ENCODE measurements around the gene ADGRG6. TPM values are rescaled to one million over a fixed set of nuclear protein-coding genes. Genes with fewer than 3 reads are reported as not detected.
"Not testable (repeated sequence)": the region's sequence is repeated elsewhere in the genome, so short reads cannot be mapped to it uniquely, and the experiment has no call there.

ADGRG6 gene
- total and polyA plus RNA-seq, 2 of the 8 experiments (the other 6 are each of a cell fraction or from before 2014, with no cell fraction given) = 1.1 to 6.2 TPM

DNA sequence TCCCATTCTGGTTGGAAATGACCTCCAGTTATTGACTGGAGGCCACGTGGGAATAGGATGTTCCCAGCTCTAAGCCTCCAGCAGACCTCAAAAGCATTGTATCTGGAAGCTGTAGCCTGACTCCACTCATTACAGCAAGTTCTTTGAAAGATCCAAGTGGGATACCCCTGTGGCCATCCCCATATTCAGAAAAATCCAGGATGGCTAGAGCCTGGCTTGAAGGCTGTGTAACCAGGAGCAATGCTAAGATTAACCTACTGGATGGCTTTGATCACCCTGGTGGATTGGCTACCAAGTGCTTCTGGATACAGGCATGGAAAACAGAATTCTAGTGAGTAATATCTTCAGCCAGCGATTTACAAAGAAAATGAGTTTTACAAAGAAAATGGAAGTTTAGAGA, 151.2 kb downstream of the ADGRG6 start:
- WGBS, 2 experiments (ENCODE audit: extremely low coverage in 1 of 2, insufficient coverage in 1 of 2, insufficient read length in 1 of 2, insufficient replicate concordance in 2 of 2, low coverage in 1 of 2, low lambda C conversion rate in 2 of 2, missing lambda C conversion rate in 1 of 2) = 93% methylated on average over 2 of the region's 2 CpGs; no CpG with 5 or more reads in 1 of the 2 experiments
- H3K9me3 ChIP-seq (ENCODE audit: insufficient read depth in 2 of 2, low read depth in 1 of 2, low read length in 1 of 2) = peaks cover 0 to 2% of the 10 kb centered on the region in 2 experiments; a peak in 1 of 4 replicates

DNA sequence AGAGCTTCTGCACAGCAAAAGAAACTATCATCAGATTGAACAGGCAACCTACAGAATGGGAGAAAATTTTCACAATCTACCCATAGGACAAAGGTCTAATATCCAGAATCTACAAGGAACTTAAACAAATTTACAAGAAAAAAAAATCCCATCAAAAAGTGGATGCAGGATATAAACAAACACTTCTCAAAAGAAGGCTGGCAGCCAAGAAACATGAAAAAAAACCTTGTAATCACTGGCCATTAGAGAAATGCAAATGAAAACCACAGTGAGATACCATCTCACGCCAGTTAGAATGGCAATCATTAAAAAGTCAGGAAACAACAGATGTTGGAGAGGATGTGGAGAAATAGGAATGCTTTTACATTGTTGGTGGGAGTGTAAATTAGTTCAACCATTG, 152.4 kb downstream of the ADGRG6 start:
- H3K79me2 ChIP-seq (ENCODE audit: control insufficient read depth in 1 of 2, insufficient read depth in 2 of 2, low read length in 2 of 2); H3K18ac ChIP-seq (ENCODE audit: extremely low read depth, low read length); H3K56ac ChIP-seq (replicated peaks; ENCODE audit: insufficient read length, low read depth, low read length); H2BK12ac ChIP-seq (ENCODE audit: low read depth, low read length); POLR2A ChIA-PET (ENCODE audit: partially characterized antibody); H4K5ac ChIP-seq (ENCODE audit: insufficient read length, low read depth, low read length); DNase-seq (ENCODE audit: low read depth in 1 of 2, low spot score in 2 of 2); H3K4me2 ChIP-seq (ENCODE audit: insufficient read depth in 1 of 2, low read depth in 2 of 2, low read length in 2 of 2); H3K4me3 ChIP-seq (ENCODE audit: extremely low read depth in 1 of 4, insufficient read depth in 2 of 4, low read depth in 3 of 4, low read length in 4 of 4); H3K14ac ChIP-seq (ENCODE audit: insufficient read length); FAIRE-seq; H3K23me2 ChIP-seq (ENCODE audit: low read depth, low read length); H3K27me3 ChIP-seq (replicated peaks in 1 of 4; ENCODE audit: control insufficient read depth in 3 of 4, extremely low read depth in 1 of 4, insufficient read depth in 3 of 4, low read length in 3 of 4); H2BK5ac ChIP-seq (ENCODE audit: low read depth, low read length); H3K4me1 ChIP-seq (replicated peaks in 1 of 4; ENCODE audit: control insufficient read depth in 3 of 4, insufficient read depth in 4 of 4, low read length in 3 of 4); H2AFZ ChIP-seq (ENCODE audit: low read length); H3K23ac ChIP-seq (ENCODE audit: insufficient read length); H4K8ac ChIP-seq (ENCODE audit: extremely low read depth, insufficient read depth, low read length); H2BK120ac ChIP-seq (replicated peaks; ENCODE audit: low read depth, low read length); H4K20me1 ChIP-seq (replicated peaks in 1 of 2; ENCODE audit: control insufficient read depth in 1 of 2, insufficient read depth in 2 of 2, low read length in 2 of 2); H3K27ac ChIP-seq (ENCODE audit: low read depth, low read length); H3K4ac ChIP-seq (replicated peaks; ENCODE audit: insufficient read length, low read depth, low read length); H2AK5ac ChIP-seq (ENCODE audit: low read depth, low read length); H3K9ac ChIP-seq (replicated peaks in 1 of 4; ENCODE audit: extremely low read depth in 1 of 4, low read depth in 3 of 4, low read length in 3 of 4); H3K36me3 ChIP-seq (ENCODE audit: control insufficient read depth in 2 of 4, insufficient read depth in 4 of 4, low read length in 3 of 4); H3K79me1 ChIP-seq (ENCODE audit: low read depth, low read length); H2BK15ac ChIP-seq (ENCODE audit: low read length); H4K91ac ChIP-seq (replicated peaks; ENCODE audit: insufficient read length, low read length); H3K9me3 ChIP-seq (ENCODE audit: insufficient read depth in 2 of 2, low read depth in 1 of 2, low read length in 1 of 2); H2BK20ac ChIP-seq (ENCODE audit: low read length): not testable (repeated sequence)
- 100% methylated on average over 1 of the region's 1 CpG; no CpG with 5 or more reads in 1 of the 2 experiments for WGBS, 2 experiments (ENCODE audit: extremely low coverage in 1 of 2, insufficient coverage in 1 of 2, insufficient read length in 1 of 2, insufficient replicate concordance in 2 of 2, low coverage in 1 of 2, low lambda C conversion rate in 2 of 2, missing lambda C conversion rate in 1 of 2)
- CTCF ChIA-PET (ENCODE audit: partially characterized antibody) = interaction anchor here (4.2 kb wide), 1 partner anchor 20 kb away, joined by 15 read pairs; no protein-coding TSS in a partner anchor

More for the DNA sequence above, 151.2 kb downstream of the ADGRG6 start:
- no peak for TF ChIP-seq CTBP2 (IDR thresholded peaks at IDR 0.05; ENCODE audit: borderline replicate concordance, insufficient read depth, insufficient read length, low read length)
- no peak for TF ChIP-seq RAD21 (IDR thresholded peaks at IDR 0.05 in 1 of 2, conservative IDR thresholded peaks at IDR 0.05 in 1 of 2; ENCODE audit: low read depth in 2 of 2, low read length in 2 of 2)
- TF ChIP-seq TAF1 (IDR thresholded peaks at IDR 0.05; ENCODE audit: low read depth, low read length) = no peak
- Histone ChIP-seq H3K56ac (replicated peaks; ENCODE audit: insufficient read length, low read depth, low read length) (no peak overlapping the region), H2BK12ac (ENCODE audit: low read depth, low read length) (no peak overlapping the region), H4K8ac (ENCODE audit: extremely low read depth, insufficient read depth, low read length) (no peak overlapping the region), H3K4ac (replicated peaks; ENCODE audit: insufficient read length, low read depth, low read length) (no peak overlapping the region), H2BK15ac (ENCODE audit: low read length) (no peak overlapping the region), H3K27me3 (replicated peaks in 1 of 4; ENCODE audit: control insufficient read depth in 3 of 4, extremely low read depth in 1 of 4, insufficient read depth in 3 of 4, low read length in 3 of 4) (no peaks in the 10 kb centered on the region), H3K23me2 (ENCODE audit: low read depth, low read length) (no peaks in the 10 kb centered on the region), H3K9ac (replicated peaks in 1 of 4; ENCODE audit: extremely low read depth in 1 of 4, low read depth in 3 of 4, low read length in 3 of 4) (no peak overlapping the region), H3K14ac (ENCODE audit: insufficient read length) (no peak overlapping the region), H2BK120ac (replicated peaks; ENCODE audit: low read depth, low read length) (no peak overlapping the region), H2AFZ (ENCODE audit: low read length) (no peak overlapping the region), H3K36me3 (ENCODE audit: control insufficient read depth in 2 of 4, insufficient read depth in 4 of 4, low read length in 3 of 4) (no peaks in the 10 kb centered on the region), H4K91ac (replicated peaks; ENCODE audit: insufficient read length, low read length) (no peak overlapping the region), H3K18ac (ENCODE audit: extremely low read depth, low read length) (no peak overlapping the region), H3K27ac (ENCODE audit: low read depth, low read length) (no peak overlapping the region), H4K5ac (ENCODE audit: insufficient read length, low read depth, low read length) (no peak overlapping the region), H2BK20ac (ENCODE audit: low read length) (no peak overlapping the region), H4K20me1 (replicated peaks in 1 of 2; ENCODE audit: control insufficient read depth in 1 of 2, insufficient read depth in 2 of 2, low read length in 2 of 2) (no peaks in the 10 kb centered on the region), H3K23ac (ENCODE audit: insufficient read length) (no peak overlapping the region), H2BK5ac (ENCODE audit: low read depth, low read length) (no peak overlapping the region), H3K79me1 (ENCODE audit: low read depth, low read length) (no peaks in the 10 kb centered on the region), H3K4me3 (ENCODE audit: extremely low read depth in 1 of 4, insufficient read depth in 2 of 4, low read depth in 3 of 4, low read length in 4 of 4) (no peak overlapping the region), H3K4me1 (replicated peaks in 1 of 4; ENCODE audit: control insufficient read depth in 3 of 4, insufficient read depth in 4 of 4, low read length in 3 of 4) (no peaks in the 10 kb centered on the region), H2AK5ac (ENCODE audit: low read depth, low read length) (no peak overlapping the region), H3K79me2 (ENCODE audit: control insufficient read depth in 1 of 2, insufficient read depth in 2 of 2, low read length in 2 of 2) (no peaks in the 10 kb centered on the region), H3K4me2 (ENCODE audit: insufficient read depth in 1 of 2, low read depth in 2 of 2, low read length in 2 of 2) (no peak overlapping the region)
- POLR2A ChIA-PET (ENCODE audit: partially characterized antibody) = no interaction called here
- no peak for DNase-seq (ENCODE audit: low read depth in 1 of 2, low spot score in 2 of 2)
- FAIRE-seq = no peak
- CTCF ChIA-PET (ENCODE audit: partially characterized antibody) = interaction anchor here (1.2 to 4.2 kb wide), 2 partner anchors 19 to 21 kb away, joined by 4 to 15 read pairs; no protein-coding TSS in a partner anchor

Data from H1 (cell line).